ENCODE results near the gene TYW1. TPM values are rescaled to one million over a fixed set of nuclear protein-coding genes. Genes with fewer than 3 reads are reported as not detected.
A peak's percentile ranks its signal among the peaks of the same experiment; 100 is the strongest.
"Not testable (repeated sequence)": the region's sequence is repeated elsewhere in the genome, so short reads cannot be mapped to it uniquely, and the experiment has no call there.

TYW1 gene
- polyA plus RNA-seq, 3 donors: 23.1 to 24.1 (median 23.9) TPM

DNA sequence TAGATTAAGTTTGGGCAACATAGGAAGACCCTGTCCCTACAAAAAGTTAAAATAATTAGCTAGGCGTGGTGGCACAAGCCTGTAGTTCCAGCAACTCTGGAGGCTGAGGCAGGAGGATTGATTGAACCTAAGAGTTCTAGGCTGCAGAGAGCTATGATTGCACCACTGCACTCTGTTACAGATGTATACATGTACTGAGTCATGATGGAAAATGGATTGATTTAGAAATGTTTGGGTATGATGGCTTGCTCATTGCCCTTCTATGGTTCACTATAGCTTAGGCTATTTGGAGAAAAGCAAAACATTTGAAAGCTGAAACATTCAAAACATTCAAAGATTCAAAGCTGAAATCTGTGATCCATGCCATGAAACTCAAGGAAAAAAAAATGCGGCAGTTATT, 17.6 kb upstream of the TYW1 start:
- not testable (repeated sequence) for DNase-seq (ENCODE audit: extremely low read depth in 1 of 11, low read depth in 9 of 11, low spot score in 4 of 11)

DNA sequence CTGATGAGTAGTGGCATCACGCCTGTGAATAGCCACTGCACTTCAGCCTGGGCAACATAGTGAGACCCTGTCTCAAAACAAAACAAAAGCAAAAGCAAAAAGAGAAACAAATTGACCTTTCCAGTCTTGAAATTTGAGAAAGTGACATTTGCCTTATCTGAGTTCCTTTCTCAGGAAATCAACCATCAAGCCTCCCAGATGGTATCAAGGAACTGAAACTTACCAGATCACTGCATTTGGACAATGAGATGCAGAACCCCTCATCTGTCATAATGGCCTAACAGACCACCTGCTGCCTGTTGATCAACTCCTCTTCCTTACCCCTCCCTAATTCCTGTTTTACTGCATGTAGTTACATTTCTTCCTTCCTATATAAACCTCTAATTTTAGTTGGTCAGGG, 16.3 kb upstream of the TYW1 start:
- DNase-seq (ENCODE audit: extremely low read depth in 1 of 11, low read depth in 9 of 11, low spot score in 4 of 11): not testable (repeated sequence)

DNA sequence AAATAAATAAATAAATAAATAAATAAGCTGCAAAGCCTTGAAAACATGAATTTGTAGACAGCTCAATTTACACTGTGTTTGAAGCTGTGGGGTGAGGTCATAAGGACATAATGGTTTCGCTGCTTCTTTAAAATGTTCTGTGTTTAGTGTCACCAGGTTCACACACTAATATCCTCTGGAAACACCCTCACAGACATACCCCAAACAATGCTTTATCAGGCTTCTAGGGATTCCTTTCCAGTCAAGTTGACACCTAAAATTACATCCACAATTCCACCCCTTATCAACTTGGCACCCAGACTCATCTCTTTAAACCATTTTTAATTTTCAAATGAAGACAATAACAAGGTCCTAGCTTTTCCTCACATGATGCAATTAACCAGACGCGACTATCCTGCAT, 7.1 kb upstream of the TYW1 start:
- not testable (repeated sequence) for DNase-seq (ENCODE audit: extremely low read depth in 1 of 11, low read depth in 9 of 11, low spot score in 4 of 11)

DNA sequence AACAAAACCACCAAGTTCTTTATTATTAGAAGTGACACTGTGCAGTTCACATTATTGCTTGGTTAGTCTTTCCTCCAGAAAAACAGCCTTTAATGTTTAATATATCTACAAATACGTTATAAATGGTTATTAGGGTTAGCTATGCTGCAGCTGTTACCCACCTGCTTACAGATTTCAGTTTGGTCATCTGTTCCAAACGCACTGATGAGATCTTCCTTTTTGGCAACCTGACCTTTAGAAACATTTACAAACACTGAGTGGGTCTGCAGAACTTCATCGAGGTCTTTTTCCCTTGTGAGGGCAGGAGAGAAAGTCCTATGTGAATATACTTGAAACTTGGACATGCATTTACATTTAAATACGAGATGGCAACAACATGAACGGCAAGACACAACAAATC, 2.6 kb upstream of the TYW1 start:
- not testable (repeated sequence) for DNase-seq (ENCODE audit: extremely low read depth in 1 of 11, low read depth in 9 of 11, low spot score in 4 of 11)

DNA sequence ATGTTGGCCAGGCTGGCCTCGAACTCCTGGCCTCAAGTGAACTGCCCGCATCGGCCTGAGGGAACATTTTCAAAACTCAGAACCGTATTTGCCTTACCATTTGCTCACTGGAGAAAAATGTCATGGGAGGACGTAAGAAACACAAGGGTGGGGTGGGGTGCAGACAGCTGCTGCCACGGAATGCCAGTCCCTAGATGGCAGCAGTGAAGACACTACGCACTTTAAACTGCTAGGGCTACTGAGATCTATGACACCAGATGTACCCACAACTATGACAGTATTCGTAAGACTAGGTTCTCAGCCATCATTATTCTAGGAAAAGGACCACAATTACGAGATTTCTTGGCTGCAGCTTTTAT, 2.0 kb upstream of the TYW1 start:
- peak in 8 of 11 donors; percentile 17 to 38 (median 30) for DNase-seq (ENCODE audit: extremely low read depth in 1 of 11, low read depth in 9 of 11, low spot score in 4 of 11)

DNA sequence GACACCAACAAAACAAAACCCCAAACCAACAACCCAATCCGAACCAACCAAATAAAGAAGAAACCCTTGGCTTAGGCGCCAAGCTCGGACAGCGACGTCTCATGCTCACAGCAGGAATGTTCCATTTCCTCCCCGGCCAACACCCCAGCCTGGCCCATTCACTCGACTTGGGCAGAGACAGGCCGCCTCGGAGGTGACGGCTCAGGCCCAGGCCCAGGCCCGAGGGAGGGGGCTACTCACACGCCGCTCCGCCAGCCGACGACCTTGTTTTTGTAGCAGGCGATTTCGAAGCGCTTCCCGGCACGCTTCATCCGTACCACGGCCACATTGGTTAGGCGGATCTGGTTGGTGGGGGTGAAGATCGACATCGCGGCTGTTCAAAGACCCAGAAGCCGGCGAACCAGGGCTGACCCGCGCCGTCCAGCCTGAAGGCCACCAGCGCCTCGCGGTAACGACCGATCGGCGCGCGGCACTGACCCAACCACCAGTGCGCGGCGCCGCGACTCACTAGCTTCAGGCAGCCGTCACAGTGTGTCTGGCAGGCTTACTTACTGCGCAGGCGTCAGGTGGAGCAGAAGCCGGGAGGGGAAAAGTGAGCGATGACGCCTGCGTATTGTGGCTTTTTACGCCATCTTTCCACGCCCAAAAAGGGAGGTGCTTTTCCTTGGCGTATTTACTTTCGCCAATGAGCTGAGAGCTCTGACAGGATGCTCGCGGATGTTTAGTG, 1.4 kb upstream of the TYW1 start, which contains the start of gene SBDS:
TSS of gene SBDS (minus strand) at position 537 of the 727 bp plus-strand sequence. CDS start at position 368, 169 bp downstream.
- DNase-seq (ENCODE audit: extremely low read depth in 1 of 11, low read depth in 9 of 11, low spot score in 4 of 11): peak; percentile 87 to 99 (median 95)

DNA sequence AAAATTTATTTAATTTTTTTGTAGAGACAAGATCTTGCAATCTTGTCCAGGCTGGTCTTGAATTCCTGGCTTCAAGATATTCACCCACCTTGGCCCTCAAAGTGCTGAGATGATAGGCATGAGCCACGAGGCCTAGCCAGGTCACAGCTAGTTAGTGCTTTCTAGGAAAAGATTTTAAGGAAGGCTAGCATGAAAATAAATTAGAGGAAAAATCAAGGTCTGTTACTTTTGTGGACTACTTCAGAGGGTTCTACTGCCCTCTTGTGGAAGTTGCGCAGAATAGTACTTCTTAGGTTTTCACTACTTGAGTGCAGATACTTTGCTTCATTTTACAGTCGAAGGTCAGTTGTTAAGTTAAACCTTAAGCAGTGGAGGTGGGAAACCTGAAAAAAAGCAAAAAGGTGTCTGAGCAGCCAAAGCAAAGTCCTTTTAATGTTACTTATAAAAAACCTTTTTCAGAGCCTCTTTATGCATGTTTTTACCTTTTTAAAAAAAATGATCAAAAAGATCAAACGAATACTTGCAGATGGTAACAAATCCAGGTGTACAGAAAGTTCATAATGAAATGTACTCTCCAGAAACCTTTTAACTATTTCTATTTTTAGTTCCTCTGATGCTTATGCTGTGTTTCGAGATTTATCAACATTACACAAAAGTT, 4.1 kb downstream of the TYW1 start:
- DNase-seq (ENCODE audit: extremely low read depth in 1 of 11, low read depth in 9 of 11, low spot score in 4 of 11): peak in 1 of 11 donors; percentile 5

DNA sequence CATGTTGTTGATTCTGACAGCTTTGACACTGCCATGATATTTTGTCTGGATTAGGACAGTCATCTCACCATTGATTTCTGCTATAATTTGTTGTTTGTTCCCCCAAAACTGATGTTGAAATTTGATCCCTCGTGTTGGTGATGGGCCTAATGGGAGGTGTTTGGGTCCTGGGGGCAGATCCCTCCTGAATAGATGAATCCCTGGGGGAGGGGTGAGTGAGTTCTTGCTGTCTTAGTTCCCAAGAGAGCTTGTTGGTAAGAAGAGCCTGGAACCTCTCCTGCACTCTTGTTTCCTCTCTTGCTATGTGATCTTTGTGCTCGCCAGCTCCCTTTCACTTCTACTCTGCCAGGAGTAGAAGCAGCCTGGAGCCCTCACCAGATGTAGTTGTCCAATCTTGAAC, 7.5 kb downstream of the TYW1 start:
- not testable (repeated sequence) for DNase-seq (ENCODE audit: extremely low read depth in 1 of 11, low read depth in 9 of 11, low spot score in 4 of 11)

DNA sequence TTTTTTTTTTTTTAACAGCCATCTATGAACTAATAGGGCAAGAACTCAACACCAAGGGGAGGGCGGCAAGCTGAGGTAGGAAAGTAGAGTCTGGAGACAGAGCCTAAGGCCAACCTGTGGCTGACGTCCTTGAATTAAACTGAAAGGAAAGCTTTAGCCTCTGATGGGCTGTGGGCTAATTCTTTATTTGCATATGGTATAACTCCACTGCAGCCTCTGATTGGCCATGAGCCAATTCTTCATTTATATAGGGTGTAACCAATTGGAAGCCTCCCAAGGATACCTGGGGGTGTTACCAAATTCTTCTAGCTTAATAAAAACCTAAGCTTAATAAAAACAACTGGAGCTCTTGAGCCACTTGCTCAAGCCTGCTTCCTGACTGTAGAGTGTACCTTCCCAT, 10.3 kb downstream of the TYW1 start:
- DNase-seq (ENCODE audit: extremely low read depth in 1 of 11, low read depth in 9 of 11, low spot score in 4 of 11): no peak

DNA sequence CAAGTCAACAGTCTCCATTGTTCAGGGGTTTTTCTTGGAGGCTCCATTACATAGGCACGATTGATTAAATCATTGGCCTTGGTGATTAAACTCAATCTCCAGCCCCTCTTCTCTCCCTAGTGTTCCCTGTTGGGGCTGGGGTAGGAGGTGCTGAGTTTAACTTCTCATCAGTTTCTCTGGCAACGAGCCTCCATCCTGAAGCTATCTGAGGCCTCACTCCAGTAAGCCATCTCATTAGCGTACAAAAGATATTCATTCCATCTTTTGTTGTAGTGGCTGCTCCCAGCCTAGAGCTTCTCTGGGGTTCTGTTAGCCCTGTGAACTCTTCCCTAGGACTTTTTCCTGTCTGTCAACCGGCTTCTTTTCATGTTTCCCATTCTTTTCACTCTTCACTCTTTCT, 11.6 kb downstream of the TYW1 start:
- DNase-seq (ENCODE audit: extremely low read depth in 1 of 11, low read depth in 9 of 11, low spot score in 4 of 11): no peak

DNA sequence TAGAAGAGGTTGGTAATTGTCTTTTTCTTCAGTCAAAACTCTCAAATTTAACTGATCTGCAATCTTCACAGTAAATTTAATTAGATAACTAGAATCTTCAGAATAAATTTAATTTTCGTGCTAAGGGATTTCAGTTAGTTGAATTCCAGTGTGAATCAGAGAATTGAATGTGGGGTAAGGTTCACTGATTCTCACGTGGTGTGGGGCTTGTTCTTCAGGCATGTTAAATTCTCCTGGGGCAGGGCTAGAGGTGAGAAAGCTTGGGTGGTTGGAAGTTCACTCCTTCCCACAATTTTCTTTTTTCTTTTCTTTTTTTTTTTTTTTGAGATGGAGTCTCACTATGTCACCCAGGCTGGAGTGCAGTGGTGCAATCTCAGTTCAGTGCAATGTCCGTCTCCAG, 13.0 kb downstream of the TYW1 start:
- DNase-seq (ENCODE audit: extremely low read depth in 1 of 11, low read depth in 9 of 11, low spot score in 4 of 11): not testable (repeated sequence)

DNA sequence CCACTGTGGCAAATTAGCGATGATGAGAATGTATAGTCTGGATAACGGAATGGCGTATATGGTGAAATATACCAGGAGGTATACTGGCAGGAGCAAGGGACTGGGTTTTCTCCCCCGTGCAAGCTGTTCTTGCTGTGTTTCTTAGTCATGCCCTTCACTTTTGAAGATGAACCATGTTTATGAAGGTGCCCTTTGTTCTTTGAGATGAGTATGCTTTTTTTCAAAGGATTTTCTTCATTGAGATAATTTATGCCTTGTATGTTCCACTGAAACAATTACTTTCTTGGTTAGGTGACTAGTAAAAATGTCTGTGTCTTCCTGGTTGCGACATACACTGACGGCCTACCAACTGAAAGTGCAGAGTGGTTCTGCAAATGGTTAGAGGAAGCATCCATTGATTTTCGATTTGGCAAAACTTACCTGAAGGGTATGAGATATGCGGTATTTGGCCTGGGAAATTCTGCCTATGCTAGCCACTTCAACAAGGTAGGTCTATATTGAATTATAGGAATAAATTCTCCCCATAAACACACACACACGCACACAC, 17.5 kb downstream of the TYW1 start:
- DNase-seq (ENCODE audit: extremely low read depth in 1 of 11, low read depth in 9 of 11, low spot score in 4 of 11): not testable (repeated sequence)

DNA sequence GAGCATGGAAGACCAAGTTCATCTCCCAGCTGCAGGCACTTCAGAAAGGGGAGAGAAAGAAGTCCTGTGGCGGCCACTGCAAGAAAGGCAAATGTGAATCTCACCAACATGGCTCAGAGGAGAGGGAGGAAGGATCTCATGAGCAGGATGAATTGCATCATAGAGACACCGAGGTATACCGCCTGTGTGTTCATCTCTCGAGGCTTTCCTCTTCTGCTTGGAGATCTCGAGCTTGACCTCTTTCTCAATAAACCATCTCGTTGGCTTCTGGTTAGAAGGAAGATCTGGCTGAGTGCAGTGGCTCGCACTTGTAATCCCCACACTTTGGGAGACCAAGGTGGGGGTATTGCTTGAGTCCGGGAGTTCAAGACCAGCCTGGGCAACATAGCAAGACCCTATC, 21.3 kb downstream of the TYW1 start:
- DNase-seq (ENCODE audit: extremely low read depth in 1 of 11, low read depth in 9 of 11, low spot score in 4 of 11): not testable (repeated sequence)

DNA sequence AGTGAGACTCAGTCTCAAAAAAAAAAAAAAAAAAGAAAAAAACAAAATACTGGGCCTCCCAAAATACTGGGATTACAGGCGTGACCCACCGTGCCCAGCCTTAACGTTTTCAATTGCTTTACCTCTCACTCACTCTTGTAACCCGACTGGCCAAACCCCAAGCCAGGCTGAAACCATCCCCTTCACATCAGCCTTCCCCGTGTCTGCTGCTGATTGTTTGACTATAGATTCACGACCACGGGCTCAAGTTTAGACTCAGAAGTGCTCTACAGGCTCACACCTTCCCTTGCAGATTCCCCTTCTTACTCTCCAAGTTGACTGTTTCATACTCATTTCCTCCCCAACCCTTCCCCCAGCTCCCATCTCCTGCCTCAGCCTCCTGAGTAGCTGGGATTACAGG, 22.3 kb downstream of the TYW1 start:
- no peak for DNase-seq (ENCODE audit: extremely low read depth in 1 of 11, low read depth in 9 of 11, low spot score in 4 of 11)

DNA sequence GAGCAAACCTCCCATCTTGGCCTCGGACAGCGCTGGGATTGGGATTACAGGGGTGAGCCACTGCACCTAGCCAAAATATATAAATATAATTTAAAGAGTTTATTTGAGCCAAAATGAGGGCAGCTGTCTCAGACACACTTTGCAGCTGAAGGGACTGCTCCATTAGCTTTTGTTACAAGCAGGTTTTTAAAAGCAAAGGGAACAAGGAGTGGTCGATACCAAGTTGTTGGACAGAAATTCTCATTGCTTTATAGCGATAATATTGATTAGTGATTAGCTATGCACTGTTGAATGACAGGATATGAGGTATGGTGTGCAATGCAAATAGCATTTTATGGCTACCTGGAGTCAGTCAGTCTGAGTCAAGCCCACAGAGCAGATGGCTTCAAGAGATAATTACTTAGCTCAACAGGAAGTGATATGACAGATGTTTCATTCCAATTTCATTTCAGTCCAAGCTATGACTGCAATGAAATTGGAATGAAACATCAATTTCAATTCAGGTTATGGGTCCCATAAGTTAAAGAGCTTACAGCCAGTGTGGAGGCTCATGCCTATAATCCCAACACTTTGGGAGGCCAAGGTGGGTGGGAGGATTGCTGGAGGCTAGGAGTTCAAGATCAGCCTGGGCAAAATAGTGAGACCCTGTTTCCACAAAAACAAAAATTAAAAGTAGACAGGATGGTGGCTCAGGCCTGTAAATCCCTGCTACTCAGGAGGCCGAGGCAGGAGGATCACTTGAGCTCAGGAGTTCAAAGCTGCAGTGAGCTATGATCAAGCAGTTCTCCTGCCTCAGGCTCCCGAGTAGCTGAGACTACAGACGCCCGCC, 23.1 kb downstream of the TYW1 start:
- no peak for DNase-seq (ENCODE audit: extremely low read depth in 1 of 11, low read depth in 9 of 11, low spot score in 4 of 11)

DNA sequence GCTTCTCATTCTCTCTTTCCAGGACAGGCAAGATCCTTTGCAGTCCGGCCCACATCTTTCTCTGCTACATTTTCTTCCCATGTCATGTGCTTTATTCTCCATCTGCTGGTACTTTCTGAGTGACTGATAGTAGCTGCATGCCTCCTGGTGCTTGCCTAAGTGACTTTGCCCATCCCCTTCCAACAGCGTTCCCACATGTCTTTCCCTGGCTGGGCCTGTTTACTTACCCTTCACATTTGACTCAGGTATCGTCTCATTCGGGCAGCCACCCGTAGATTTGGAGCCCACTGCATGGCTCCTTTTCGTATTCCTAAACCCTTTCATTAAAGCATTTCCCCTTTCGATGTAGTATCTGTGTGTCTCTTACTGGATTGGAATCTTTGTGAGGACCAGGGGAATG, 24.6 kb downstream of the TYW1 start:
- DNase-seq (ENCODE audit: extremely low read depth in 1 of 11, low read depth in 9 of 11, low spot score in 4 of 11): no peak

DNA sequence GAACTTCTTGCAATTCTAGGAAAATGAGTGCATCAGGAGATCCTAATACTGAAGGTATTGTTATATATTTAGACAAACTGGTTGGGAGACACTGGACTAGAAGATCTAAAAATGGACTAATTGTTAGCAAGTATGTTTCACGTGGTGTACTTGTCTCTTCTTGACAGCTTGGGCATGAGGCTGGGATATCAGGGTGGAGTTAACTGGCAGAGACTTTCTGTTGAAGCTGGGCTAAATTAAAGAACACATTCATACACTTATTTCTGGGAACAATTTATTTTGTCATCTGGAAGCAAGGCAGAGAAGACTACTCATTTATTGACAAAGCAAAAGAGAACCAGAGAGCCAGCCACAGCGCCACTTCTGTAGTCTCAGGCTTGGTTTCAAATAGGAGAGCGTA, 25.9 kb downstream of the TYW1 start:
- no peak for DNase-seq (ENCODE audit: extremely low read depth in 1 of 11, low read depth in 9 of 11, low spot score in 4 of 11)

DNA sequence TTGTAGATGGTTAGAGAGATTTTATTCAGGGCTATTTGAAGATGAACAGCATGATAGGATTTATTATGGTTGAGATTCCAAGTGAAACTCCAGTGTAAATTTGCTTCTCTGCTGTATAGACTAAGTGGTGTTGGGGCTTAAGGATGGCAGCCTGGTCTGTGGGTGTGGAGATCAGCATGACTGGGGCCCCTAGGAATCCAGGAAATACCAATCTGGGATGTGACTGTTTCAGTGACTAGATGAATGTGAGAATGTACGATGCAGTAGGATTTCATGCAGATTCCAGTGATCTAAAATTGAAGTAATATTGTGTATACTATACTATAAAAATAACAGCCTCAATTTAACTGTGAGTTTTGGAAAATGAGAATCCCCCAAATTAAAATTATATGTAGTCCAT, 28.8 kb downstream of the TYW1 start:
- not testable (repeated sequence) for DNase-seq (ENCODE audit: extremely low read depth in 1 of 11, low read depth in 9 of 11, low spot score in 4 of 11)

DNA sequence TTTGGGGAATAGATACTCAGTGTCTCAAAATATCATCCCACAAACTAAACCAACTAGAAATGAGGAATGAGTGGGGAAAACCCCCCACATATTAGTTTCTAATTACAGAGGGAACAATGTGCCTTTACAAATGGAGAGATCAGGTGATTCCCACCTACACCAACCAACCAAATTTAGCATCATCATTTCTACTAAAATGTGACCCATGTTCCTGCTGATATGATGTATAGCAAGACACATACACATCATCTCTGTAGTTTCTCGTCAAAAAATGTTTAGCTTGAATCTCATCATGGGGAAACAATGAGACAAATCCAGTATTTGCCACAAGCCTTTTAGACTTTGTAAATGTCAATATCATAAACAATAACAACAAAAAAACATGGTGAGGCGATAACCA, 35.1 kb downstream of the TYW1 start:
- DNase-seq (ENCODE audit: extremely low read depth in 1 of 11, low read depth in 9 of 11, low spot score in 4 of 11): not testable (repeated sequence)

DNA sequence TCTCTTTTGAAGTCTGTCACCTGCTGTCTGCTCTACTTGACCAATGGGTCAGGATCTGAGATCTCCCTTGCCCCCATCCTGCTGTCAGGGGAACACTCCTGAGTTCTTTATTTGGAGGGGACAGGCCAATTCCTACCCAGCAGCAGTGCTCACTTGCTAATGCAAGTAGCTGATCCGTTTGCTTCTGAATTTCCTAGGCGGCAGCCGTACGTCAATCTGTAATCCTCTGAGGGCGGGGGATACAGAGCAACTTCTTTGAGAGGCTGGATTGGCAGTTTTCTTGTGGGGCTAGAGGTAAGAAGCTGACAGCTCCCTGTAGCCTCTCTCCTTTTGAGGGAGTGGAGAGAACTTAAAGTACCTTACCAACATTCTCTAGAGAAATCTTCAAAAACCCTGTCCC, 36.6 kb downstream of the TYW1 start:
- no peak for DNase-seq (ENCODE audit: extremely low read depth in 1 of 11, low read depth in 9 of 11, low spot score in 4 of 11)

Measured in renal cortex interstitium (tissue), 11 donors.